ENCODE measurements around the gene OR8A1.

OR8A1 gene

DNA sequence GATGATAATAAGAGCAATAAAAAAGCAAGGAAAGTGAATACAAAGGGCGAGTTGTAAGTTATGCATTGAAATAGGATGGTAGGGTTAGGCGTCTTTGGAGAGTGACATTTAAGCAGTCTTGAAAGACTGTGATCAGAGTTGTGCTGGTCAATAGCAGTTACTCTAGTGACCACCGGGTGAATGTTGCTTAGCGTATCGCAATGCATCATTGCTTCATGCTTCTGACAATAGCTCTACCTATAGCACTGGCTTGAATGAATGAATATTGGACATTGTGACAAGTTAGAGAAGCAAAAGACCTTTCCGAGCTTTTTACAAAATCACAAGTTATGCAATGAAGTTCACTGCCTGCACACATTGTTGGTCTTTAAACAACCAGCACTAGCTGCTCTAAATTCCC lies 18.6 kb upstream of the OR8A1 start:
- TF ChIP-seq EZH2 (IDR thresholded peaks at IDR 0.05; ENCODE audit: borderline replicate concordance, low read length): no peak
- TF ChIP-seq, protein P1, sequence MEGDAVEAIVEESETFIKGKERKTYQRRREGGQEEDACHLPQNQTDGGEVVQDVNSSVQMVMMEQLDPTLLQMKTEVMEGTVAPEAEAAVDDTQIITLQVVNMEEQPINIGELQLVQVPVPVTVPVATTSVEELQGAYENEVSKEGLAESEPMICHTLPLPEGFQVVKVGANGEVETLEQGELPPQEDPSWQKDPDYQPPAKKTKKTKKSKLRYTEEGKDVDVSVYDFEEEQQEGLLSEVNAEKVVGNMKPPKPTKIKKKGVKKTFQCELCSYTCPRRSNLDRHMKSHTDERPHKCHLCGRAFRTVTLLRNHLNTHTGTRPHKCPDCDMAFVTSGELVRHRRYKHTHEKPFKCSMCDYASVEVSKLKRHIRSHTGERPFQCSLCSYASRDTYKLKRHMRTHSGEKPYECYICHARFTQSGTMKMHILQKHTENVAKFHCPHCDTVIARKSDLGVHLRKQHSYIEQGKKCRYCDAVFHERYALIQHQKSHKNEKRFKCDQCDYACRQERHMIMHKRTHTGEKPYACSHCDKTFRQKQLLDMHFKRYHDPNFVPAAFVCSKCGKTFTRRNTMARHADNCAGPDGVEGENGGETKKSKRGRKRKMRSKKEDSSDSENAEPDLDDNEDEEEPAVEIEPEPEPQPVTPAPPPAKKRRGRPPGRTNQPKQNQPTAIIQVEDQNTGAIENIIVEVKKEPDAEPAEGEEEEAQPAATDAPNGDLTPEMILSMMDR (IDR thresholded peaks at IDR 0.05; ENCODE audit: low read length): no peak

DNA sequence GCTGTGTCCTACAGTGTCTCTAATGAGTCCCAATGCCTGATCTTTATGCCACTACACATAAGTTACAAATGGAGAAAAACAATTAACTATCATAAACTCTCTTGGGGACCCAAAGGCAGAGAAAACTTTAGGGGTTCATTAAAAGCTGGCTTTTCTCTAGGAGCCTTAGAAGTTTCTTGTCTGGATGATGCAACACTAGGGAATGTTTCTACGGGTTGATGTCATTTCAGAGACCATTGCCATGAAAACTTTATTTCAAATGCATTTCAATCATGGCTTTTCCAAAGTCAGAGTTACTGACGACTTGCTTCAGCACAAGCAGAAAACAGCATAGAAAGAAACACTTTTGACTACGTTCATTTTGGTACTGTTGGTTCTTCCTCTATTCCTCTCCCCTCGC lies 17.8 kb upstream of the OR8A1 start:
- Histone ChIP-seq H3K4me2 (ENCODE audit: low read length) (no peak overlapping the region), H3K9me3 (ENCODE audit: low read length) (no peaks in the 10 kb centered on the region), H3K4me3 (ENCODE audit: low read depth, low read length, poor library complexity, severe bottlenecking) (no peak overlapping the region), H3K9ac (ENCODE audit: low read length) (no peak overlapping the region), H3K27ac (ENCODE audit: low read depth, low read length, poor library complexity, severe bottlenecking) (no peak overlapping the region), H3F3A (ENCODE audit: insufficient read depth, low read length) (no peaks in the 10 kb centered on the region), H3K36me3 (ENCODE audit: insufficient read depth, low read length) (no peaks in the 10 kb centered on the region), H3K79me2 (ENCODE audit: insufficient read depth, low read length) (no peaks in the 10 kb centered on the region), H3K4me1 (ENCODE audit: insufficient read depth, low read length, severe bottlenecking) (no peaks in the 10 kb centered on the region), H2AFZ (ENCODE audit: low read length) (no peak overlapping the region), H3K9me2 (ENCODE audit: low read depth, low read length) (no peaks in the 10 kb centered on the region), H3K27me3 (ENCODE audit: insufficient read depth, low read length) (no peaks in the 10 kb centered on the region), H4K20me1 (ENCODE audit: insufficient read depth, low read length) (no peaks in the 10 kb centered on the region)
- no peak for TF ChIP-seq EZH2 (IDR thresholded peaks at IDR 0.05; ENCODE audit: borderline replicate concordance, low read length)
- TF ChIP-seq, protein P1 (IDR thresholded peaks at IDR 0.05; ENCODE audit: low read length): no peak

More for the DNA sequence above, 18.6 kb upstream of the OR8A1 start:
- Histone ChIP-seq H3K27me3 (ENCODE audit: insufficient read depth, low read length) (no peaks in the 10 kb centered on the region), H3K4me2 (ENCODE audit: low read length) (no peak overlapping the region), H3K79me2 (ENCODE audit: insufficient read depth, low read length) (no peaks in the 10 kb centered on the region), H3F3A (ENCODE audit: insufficient read depth, low read length) (no peaks in the 10 kb centered on the region), H3K9me3 (ENCODE audit: low read length) (no peaks in the 10 kb centered on the region), H3K4me3 (ENCODE audit: low read depth, low read length, poor library complexity, severe bottlenecking) (no peak overlapping the region), H3K9ac (ENCODE audit: low read length) (no peak overlapping the region), H3K4me1 (ENCODE audit: insufficient read depth, low read length, severe bottlenecking) (no peaks in the 10 kb centered on the region), H3K27ac (ENCODE audit: low read depth, low read length, poor library complexity, severe bottlenecking) (no peak overlapping the region), H3K36me3 (ENCODE audit: insufficient read depth, low read length) (no peaks in the 10 kb centered on the region), H3K9me2 (ENCODE audit: low read depth, low read length) (no peaks in the 10 kb centered on the region), H4K20me1 (ENCODE audit: insufficient read depth, low read length) (no peaks in the 10 kb centered on the region), H2AFZ (ENCODE audit: low read length) (no peak overlapping the region)

DNA sequence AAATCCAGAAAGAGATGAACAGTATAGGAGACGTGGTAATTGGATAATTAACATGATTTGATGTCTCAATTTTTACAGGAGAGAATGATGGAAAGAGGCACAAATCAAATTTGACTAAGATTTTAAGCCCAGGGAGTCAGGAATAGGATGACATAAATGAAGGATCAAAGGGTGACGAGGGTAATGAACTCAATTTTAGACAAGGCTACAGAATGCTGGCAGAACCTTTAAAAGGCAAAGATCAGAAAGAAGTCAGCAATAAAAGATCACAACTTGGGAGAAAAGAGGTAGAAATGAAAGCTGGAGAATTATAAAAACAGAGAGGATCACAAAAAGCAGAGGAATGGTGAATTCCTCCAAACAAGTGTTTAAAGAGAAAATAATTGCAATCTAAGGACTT lies 13.0 kb upstream of the OR8A1 start:
- Histone ChIP-seq H3K79me2 (ENCODE audit: insufficient read depth, low read length) (no peaks in the 10 kb centered on the region), H3K4me3 (ENCODE audit: low read depth, low read length, poor library complexity, severe bottlenecking) (no peak overlapping the region), H4K20me1 (ENCODE audit: insufficient read depth, low read length) (no peaks in the 10 kb centered on the region), H3K27me3 (ENCODE audit: insufficient read depth, low read length) (no peaks in the 10 kb centered on the region), H3K9me3 (ENCODE audit: low read length) (no peaks in the 10 kb centered on the region), H3K27ac (ENCODE audit: low read depth, low read length, poor library complexity, severe bottlenecking) (no peak overlapping the region), H3K9ac (ENCODE audit: low read length) (no peak overlapping the region), H3F3A (ENCODE audit: insufficient read depth, low read length) (no peaks in the 10 kb centered on the region), H3K4me2 (ENCODE audit: low read length) (no peak overlapping the region), H2AFZ (ENCODE audit: low read length) (no peak overlapping the region), H3K36me3 (ENCODE audit: insufficient read depth, low read length) (no peaks in the 10 kb centered on the region), H3K9me2 (ENCODE audit: low read depth, low read length) (no peaks in the 10 kb centered on the region), H3K4me1 (ENCODE audit: insufficient read depth, low read length, severe bottlenecking) (no peaks in the 10 kb centered on the region)
- TF ChIP-seq EZH2 (IDR thresholded peaks at IDR 0.05; ENCODE audit: borderline replicate concordance, low read length): no peak

DNA sequence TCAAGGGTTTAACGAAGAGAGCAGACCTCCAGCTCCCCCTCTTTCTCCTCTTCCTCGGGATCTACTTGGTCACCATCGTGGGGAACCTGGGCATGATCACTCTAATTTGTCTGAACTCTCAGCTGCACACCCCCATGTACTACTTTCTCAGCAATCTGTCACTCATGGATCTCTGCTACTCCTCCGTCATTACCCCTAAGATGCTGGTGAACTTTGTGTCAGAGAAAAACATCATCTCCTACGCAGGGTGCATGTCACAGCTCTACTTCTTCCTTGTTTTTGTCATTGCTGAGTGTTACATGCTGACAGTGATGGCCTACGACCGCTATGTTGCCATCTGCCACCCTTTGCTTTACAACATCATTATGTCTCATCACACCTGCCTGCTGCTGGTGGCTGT lies 363 bp downstream of the OR8A1 start:
- no peak overlapping the region for H3K27ac ChIP-seq (ENCODE audit: low read depth, low read length, poor library complexity, severe bottlenecking)
- no peaks in the 10 kb centered on the region for H4K20me1 ChIP-seq (ENCODE audit: insufficient read depth, low read length)
- H3F3A ChIP-seq (ENCODE audit: insufficient read depth, low read length): no peaks in the 10 kb centered on the region
- H3K9ac ChIP-seq (ENCODE audit: low read length): no peak overlapping the region
- H3K4me2 ChIP-seq (ENCODE audit: low read length): no peak overlapping the region
- TF ChIP-seq EZH2 (IDR thresholded peaks at IDR 0.05; ENCODE audit: borderline replicate concordance, low read length): no peak
- TF ChIP-seq, protein P1 (IDR thresholded peaks at IDR 0.05; ENCODE audit: low read length): no peak
- no peak overlapping the region for H3K4me3 ChIP-seq (ENCODE audit: low read depth, low read length, poor library complexity, severe bottlenecking)
- no peaks in the 10 kb centered on the region for H3K9me2 ChIP-seq (ENCODE audit: low read depth, low read length)
- no peaks in the 10 kb centered on the region for H3K79me2 ChIP-seq (ENCODE audit: insufficient read depth, low read length)
- H3K27me3 ChIP-seq (ENCODE audit: insufficient read depth, low read length): no peaks in the 10 kb centered on the region
- H3K36me3 ChIP-seq (ENCODE audit: insufficient read depth, low read length): no peaks in the 10 kb centered on the region
- no peaks in the 10 kb centered on the region for H3K4me1 ChIP-seq (ENCODE audit: insufficient read depth, low read length, severe bottlenecking)
- no peaks in the 10 kb centered on the region for H3K9me3 ChIP-seq (ENCODE audit: low read length)
- H2AFZ ChIP-seq (ENCODE audit: low read length): no peak overlapping the region
